Glutamatergic neuron (in vitro differentiated cells): ENCODE data around the gene TEX48. TPM values are rescaled to one million over a fixed set of nuclear protein-coding genes. Genes with fewer than 3 reads are reported as not detected.

ENCODE experiments used
- DNase-seq: peaks from one replicate; pipeline ENCODE4 v3.0.0; 2022
- H3K27ac Mint-ChIP-seq: one replicate; pipeline ENCODE4 v1.8.0; 2020; ENCODE audit warnings: mild to moderate bottlenecking, mixed read lengths, inconsistent platforms; ENCODE audit not compliant: unreplicated experiment
- H3K27me3 Mint-ChIP-seq: one replicate; pipeline ENCODE4 v1.8.0; 2020; ENCODE audit warnings: mild to moderate bottlenecking, moderate library complexity, mixed read lengths, inconsistent platforms; ENCODE audit not compliant: unreplicated experiment
- H3K36me3 Mint-ChIP-seq: one replicate; pipeline ENCODE4 v1.8.0; 2020; ENCODE audit warnings: mild to moderate bottlenecking, mixed read lengths, inconsistent platforms; ENCODE audit not compliant: unreplicated experiment
- H3K4me1 Mint-ChIP-seq: one replicate; pipeline ENCODE4 v1.8.0; 2020; ENCODE audit warnings: mild to moderate bottlenecking, low read depth, mixed read lengths, inconsistent platforms; ENCODE audit not compliant: unreplicated experiment
- H3K4me3 Mint-ChIP-seq: one replicate; pipeline ENCODE4 v1.8.0; 2020; ENCODE audit warnings: mild to moderate bottlenecking, mixed read lengths, inconsistent platforms; ENCODE audit not compliant: unreplicated experiment
- H3K9me3 Mint-ChIP-seq: one replicate; pipeline ENCODE4 v1.8.0; 2020; ENCODE audit warnings: mild to moderate bottlenecking, moderate library complexity, mixed read lengths, inconsistent platforms; ENCODE audit not compliant: unreplicated experiment
- CTCF ChIP-seq: fragments of 200-600 bp; sonication (generic); IDR thresholded peaks from one replicate; pipeline ENCODE4 v1.5.0; 2021; ENCODE audit not compliant: partially characterized antibody, unreplicated experiment
- total RNA-seq: library from RNA; stranded (reverse); fragmentation: NEBNext Ultra II Directional; extraction: Animal tissue kit (Norgen Biotek cat#: 25700); gene quantifications from one replicate; pipeline ENCODE4 v1.2.1, GENCODE V29; 2021; ENCODE audit not compliant: unreplicated experiment

Gene TEX48
- total RNA-seq, 1 donor from 2014 or later = not detected

- no peak for DNase-seq
- TF ChIP-seq CTCF = no peak
- no peak overlapping the region for H3K4me3 Mint-ChIP-seq
- H3K27ac Mint-ChIP-seq = no peak overlapping the region
- H3K27me3 Mint-ChIP-seq = peaks cover 1% of the 10 kb centered on the region
- H3K4me1 Mint-ChIP-seq = no peaks in the 10 kb centered on the region
- peaks cover 4% of the 10 kb centered on the region for H3K36me3 Mint-ChIP-seq
- H3K9me3 Mint-ChIP-seq = peaks cover 2% of the 10 kb centered on the region
These were observed 12.8 kb upstream of the TEX48 start for GRCh38 chr9:114694719-114695269.

- H3K27ac Mint-ChIP-seq = no peak overlapping the region
- no peaks in the 10 kb centered on the region for H3K9me3 Mint-ChIP-seq
- H3K27me3 Mint-ChIP-seq = peaks cover 2% of the 10 kb centered on the region
- no peaks in the 10 kb centered on the region for H3K4me1 Mint-ChIP-seq
- no peak for TF ChIP-seq CTCF
- H3K4me3 Mint-ChIP-seq = no peak overlapping the region
- H3K36me3 Mint-ChIP-seq = peaks cover 4% of the 10 kb centered on the region
- DNase-seq = no peak
These were observed 12.2 kb upstream of the TEX48 start for GRCh38 chr9:114694146-114694545.

GRCh38 chr9:114693248-114693855 is 11.4 kb upstream of the TEX48 start:
- Mint-ChIP-seq H3K27me3 (peaks cover 2% of the 10 kb centered on the region), H3K4me3 (no peak overlapping the region), H3K4me1 (no peaks in the 10 kb centered on the region), H3K9me3 (no peaks in the 10 kb centered on the region), H3K27ac (no peak overlapping the region), H3K36me3 (peaks cover 4% of the 10 kb centered on the region)
- no peak for TF ChIP-seq CTCF
- no peak for DNase-seq

- no peaks in the 10 kb centered on the region for H3K4me1 Mint-ChIP-seq
- H3K36me3 Mint-ChIP-seq = no peaks in the 10 kb centered on the region
- no peak overlapping the region for H3K27ac Mint-ChIP-seq
- peaks cover 2% of the 10 kb centered on the region for H3K27me3 Mint-ChIP-seq
- no peak overlapping the region for H3K4me3 Mint-ChIP-seq
- DNase-seq = no peak
- TF ChIP-seq CTCF = no peak
- H3K9me3 Mint-ChIP-seq = peaks cover under 1% of the 10 kb centered on the region
These were observed 9.9 kb upstream of the TEX48 start for GRCh38 chr9:114691956-114692295.

GRCh38 chr9:114691046-114691955 is 9.3 kb upstream of the TEX48 start:
- no peaks in the 10 kb centered on the region for H3K36me3 Mint-ChIP-seq
- H3K27ac Mint-ChIP-seq = no peak overlapping the region
- peaks cover 2% of the 10 kb centered on the region for H3K9me3 Mint-ChIP-seq
- no peaks in the 10 kb centered on the region for H3K4me1 Mint-ChIP-seq
- no peak overlapping the region for H3K4me3 Mint-ChIP-seq
- TF ChIP-seq CTCF = no peak
- H3K27me3 Mint-ChIP-seq = peaks cover 2% of the 10 kb centered on the region
- DNase-seq = no peak
